ENCODE measurements around the gene DLGAP1. TPM values are rescaled to one million over a fixed set of nuclear protein-coding genes. Genes with fewer than 3 reads are reported as not detected.

DLGAP1 gene
- total RNA-seq, 1 donor from 2014 or later, result 7.7 TPM

DNA sequence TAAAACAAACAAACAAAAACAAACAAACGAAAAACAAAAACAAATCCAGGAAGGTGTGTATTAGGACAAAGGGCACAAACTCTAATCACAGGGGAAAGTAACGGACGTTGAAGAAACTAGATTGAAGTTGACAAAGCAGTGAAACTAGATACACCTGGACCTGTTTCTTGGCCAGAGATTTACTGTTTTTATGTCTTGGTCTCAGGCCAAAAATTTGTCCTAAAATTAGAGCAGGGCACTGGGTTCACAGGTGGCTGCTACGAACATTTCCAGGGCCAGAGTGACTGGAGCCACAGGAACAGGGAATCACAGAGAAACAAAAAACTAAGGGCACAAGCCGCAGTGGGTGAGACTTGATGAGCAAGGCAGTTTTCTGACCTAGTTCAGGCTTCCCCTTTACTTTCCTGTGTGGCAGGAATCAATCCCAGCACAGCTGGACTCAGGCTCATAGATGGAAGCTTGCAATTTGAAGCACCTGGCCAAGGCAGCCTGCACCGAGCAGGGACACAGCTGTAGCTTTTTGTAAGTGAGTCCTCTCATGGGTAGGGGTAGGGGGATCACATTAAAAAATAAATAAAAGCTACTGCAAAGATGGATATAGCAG is 329.4 kb downstream of the DLGAP1 start:
- H3K27ac Mint-ChIP-seq (ENCODE audit: unreplicated experiment), result no peak overlapping the region
- TF ChIP-seq, protein P1, sequence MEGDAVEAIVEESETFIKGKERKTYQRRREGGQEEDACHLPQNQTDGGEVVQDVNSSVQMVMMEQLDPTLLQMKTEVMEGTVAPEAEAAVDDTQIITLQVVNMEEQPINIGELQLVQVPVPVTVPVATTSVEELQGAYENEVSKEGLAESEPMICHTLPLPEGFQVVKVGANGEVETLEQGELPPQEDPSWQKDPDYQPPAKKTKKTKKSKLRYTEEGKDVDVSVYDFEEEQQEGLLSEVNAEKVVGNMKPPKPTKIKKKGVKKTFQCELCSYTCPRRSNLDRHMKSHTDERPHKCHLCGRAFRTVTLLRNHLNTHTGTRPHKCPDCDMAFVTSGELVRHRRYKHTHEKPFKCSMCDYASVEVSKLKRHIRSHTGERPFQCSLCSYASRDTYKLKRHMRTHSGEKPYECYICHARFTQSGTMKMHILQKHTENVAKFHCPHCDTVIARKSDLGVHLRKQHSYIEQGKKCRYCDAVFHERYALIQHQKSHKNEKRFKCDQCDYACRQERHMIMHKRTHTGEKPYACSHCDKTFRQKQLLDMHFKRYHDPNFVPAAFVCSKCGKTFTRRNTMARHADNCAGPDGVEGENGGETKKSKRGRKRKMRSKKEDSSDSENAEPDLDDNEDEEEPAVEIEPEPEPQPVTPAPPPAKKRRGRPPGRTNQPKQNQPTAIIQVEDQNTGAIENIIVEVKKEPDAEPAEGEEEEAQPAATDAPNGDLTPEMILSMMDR (IDR thresholded peaks at IDR 0.05), result no peak
- H3K36me3 Mint-ChIP-seq (ENCODE audit: low read depth), result no peaks in the 10 kb centered on the region
- peaks cover 10% of the 10 kb centered on the region for H3K4me1 Mint-ChIP-seq (ENCODE audit: low read depth)
- H3K27me3 Mint-ChIP-seq (ENCODE audit: low read depth), result no peaks in the 10 kb centered on the region
- DNase-seq (ENCODE audit: low spot score), result no peak
- no peak overlapping the region for H3K4me3 Mint-ChIP-seq (ENCODE audit: unreplicated experiment)
- H3K9me3 Mint-ChIP-seq (ENCODE audit: low read depth), result no peaks in the 10 kb centered on the region

DNA sequence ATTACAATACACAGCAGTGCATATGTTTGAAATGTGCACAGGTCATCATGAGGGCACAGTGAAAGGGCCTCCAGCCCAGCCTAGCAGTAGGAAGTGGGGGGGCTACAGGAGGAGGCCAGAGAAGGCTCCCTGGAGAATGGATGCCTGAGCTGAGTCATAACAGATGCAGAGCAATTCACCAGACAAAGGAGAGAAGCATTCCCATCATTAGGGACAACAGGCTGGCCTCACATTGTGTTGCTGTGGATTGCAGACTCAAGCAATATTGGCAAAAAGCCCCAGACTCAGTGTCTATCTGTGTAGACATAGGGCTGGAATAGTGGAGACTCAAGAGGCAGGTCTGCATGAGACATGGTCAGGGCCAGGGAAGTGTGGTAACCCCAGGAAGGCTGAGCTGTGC is 329.9 kb downstream of the DLGAP1 start:
- Mint-ChIP-seq H3K9me3 (ENCODE audit: low read depth) (no peaks in the 10 kb centered on the region), H3K27ac (ENCODE audit: unreplicated experiment) (no peak overlapping the region), H3K36me3 (ENCODE audit: low read depth) (no peaks in the 10 kb centered on the region), H3K27me3 (ENCODE audit: low read depth) (no peaks in the 10 kb centered on the region), H3K4me3 (ENCODE audit: unreplicated experiment) (no peak overlapping the region), H3K4me1 (ENCODE audit: low read depth) (peaks cover 10% of the 10 kb centered on the region)
- DNase-seq (ENCODE audit: low spot score), result no peak
- TF ChIP-seq, protein P1 (IDR thresholded peaks at IDR 0.05), result no peak

GRCh38 chr18:4119813-4120212 is 335.3 kb downstream of the DLGAP1 start:
- H3K9me3 Mint-ChIP-seq (ENCODE audit: low read depth), result peaks cover 3% of the 10 kb centered on the region
- H3K4me3 Mint-ChIP-seq (ENCODE audit: unreplicated experiment), result no peak overlapping the region
- TF ChIP-seq, protein P1 (IDR thresholded peaks at IDR 0.05), result peak; percentile 65
- H3K4me1 Mint-ChIP-seq (ENCODE audit: low read depth), result peaks cover 4% of the 10 kb centered on the region
- H3K27me3 Mint-ChIP-seq (ENCODE audit: low read depth), result no peaks in the 10 kb centered on the region
- no peak overlapping the region for H3K27ac Mint-ChIP-seq (ENCODE audit: unreplicated experiment)
- DNase-seq (ENCODE audit: low spot score), result no peak
- no peaks in the 10 kb centered on the region for H3K36me3 Mint-ChIP-seq (ENCODE audit: low read depth)

- H3K27ac Mint-ChIP-seq (ENCODE audit: unreplicated experiment), result no peak overlapping the region
- TF ChIP-seq, protein P1 (IDR thresholded peaks at IDR 0.05), result no peak
Observed at GRCh38 chr18:4119127-4119648, 335.9 kb downstream of the DLGAP1 start.

DNA sequence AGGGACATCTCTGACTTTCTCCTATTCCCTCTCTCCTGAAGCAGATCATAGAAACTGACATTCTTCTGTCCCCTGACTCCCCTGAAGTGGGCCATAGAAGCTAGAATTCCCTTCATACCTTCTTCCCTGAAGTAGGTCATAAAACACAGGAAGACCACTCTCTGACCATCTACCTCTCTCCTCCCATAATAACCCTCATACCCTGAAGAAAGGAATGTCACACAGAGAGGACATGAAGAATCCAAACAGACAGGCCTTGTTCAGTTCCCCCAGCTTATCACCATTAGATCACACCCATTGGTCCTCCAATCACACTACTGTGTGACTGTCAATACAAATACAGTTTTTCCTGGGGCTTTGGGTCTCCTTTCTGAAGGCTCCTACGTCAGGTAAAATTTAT is 347.1 kb downstream of the DLGAP1 start:
- TF ChIP-seq, protein P1 (IDR thresholded peaks at IDR 0.05), result no peak
- Mint-ChIP-seq H3K36me3 (ENCODE audit: low read depth) (no peaks in the 10 kb centered on the region), H3K27me3 (ENCODE audit: low read depth) (no peaks in the 10 kb centered on the region), H3K4me1 (ENCODE audit: low read depth) (peaks cover 13% of the 10 kb centered on the region), H3K9me3 (ENCODE audit: low read depth) (no peaks in the 10 kb centered on the region), H3K4me3 (ENCODE audit: unreplicated experiment) (no peak overlapping the region), H3K27ac (ENCODE audit: unreplicated experiment) (no peak overlapping the region)
- DNase-seq (ENCODE audit: low spot score), result no peak

More at GRCh38 chr18:4119127-4119648, 335.9 kb downstream of the DLGAP1 start:
- Mint-ChIP-seq H3K27me3 (ENCODE audit: low read depth) (no peaks in the 10 kb centered on the region), H3K9me3 (ENCODE audit: low read depth) (peaks cover 8% of the 10 kb centered on the region), H3K36me3 (ENCODE audit: low read depth) (peaks cover 3% of the 10 kb centered on the region), H3K4me1 (ENCODE audit: low read depth) (peaks cover 3% of the 10 kb centered on the region), H3K4me3 (ENCODE audit: unreplicated experiment) (no peak overlapping the region)
- DNase-seq (ENCODE audit: low spot score), result no peak
